Dermis blood vessel endothelial cell (primary cell): ENCODE measurements around the gene LARGE1. TPM values are rescaled to one million over a fixed set of nuclear protein-coding genes. Genes with fewer than 3 reads are reported as not detected.

ENCODE experiments used
- DNase-seq: peaks from one replicate; pipeline ENCODE4 v3.0.0; 2010
- total RNA-seq: library from RNA; depleted of rRNA; stranded (reverse); fragments of >200 nt; gene quantifications from 2 replicates; pipeline ENCODE4 v1.2.3, GENCODE V29; 2014

Gene LARGE1
- total RNA-seq, 1 donor from 2014 or later = 14.0 TPM

- no peak for DNase-seq
Observed at GRCh38 chr22:33656808-33657628, 263.3 kb downstream of the LARGE1 start.

- no peak for DNase-seq
Observed at GRCh38 chr22:33654173-33654895, 265.9 kb downstream of the LARGE1 start.

- no peak for DNase-seq
Observed at GRCh38 chr22:33653532-33654063, 266.7 kb downstream of the LARGE1 start.

DNA sequence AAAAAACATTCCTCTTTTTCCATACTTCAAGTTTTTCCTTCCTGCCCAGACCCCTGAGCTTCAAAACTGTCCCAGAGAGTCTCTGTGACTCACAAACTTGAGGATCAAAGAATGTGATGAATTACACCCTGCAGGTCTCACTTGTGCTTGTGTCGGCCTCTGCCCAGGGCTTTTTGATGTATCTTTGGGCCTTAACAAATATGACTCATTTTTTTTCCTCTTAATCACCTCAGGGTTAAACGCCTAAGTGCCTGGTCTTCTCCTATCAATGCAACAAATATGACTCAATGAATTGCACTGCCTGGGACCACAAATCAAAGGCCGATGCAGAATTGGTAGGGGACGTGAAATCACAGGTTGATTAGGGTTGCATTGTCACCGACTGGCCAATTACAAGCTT is 267.7 kb downstream of the LARGE1 start:
- DNase-seq = no peak

DNA sequence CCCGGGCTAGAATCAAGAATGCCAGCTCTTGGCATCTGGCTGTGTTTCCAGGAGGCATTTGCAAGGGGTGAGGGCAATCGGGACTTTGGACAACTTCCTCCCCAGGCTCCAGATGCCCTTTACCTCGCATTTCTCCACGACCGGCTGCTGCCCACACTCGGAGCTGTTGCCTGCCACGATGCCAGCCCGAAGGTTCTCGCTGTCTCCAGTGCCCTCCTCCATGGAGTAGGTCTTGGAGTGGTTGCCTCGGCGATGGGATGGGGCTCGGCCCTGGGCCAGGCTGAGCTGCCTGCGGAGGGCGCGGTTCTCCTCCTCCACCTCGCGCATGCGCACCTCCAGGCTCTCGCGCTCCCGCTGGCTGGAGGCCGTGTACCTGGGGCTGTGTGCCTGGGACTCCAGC is 270.0 kb downstream of the LARGE1 start:
- no peak for DNase-seq

- DNase-seq = no peak
Observed at GRCh38 chr22:33648478-33648877, 271.8 kb downstream of the LARGE1 start.

DNA sequence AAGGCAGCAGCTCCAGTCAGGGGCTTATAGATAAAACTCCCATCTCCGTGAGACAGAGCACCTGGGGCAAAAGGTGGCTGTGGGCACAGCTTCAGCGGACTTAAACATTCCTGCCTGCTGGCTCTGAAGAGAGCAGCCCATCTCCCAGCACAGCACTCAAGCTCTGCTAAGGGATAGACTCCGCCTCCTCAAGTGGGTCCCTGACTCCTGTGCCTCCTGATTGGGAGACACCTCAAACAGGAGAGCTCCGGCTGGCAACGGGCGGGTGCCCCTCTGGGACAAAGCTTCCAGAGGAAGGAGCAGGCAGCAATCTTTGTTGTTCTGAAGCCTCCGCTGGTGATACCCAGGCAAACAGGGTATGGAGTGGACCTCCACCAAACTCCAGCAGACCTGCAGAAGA is 279.4 kb downstream of the LARGE1 start:
- DNase-seq = no peak

DNA sequence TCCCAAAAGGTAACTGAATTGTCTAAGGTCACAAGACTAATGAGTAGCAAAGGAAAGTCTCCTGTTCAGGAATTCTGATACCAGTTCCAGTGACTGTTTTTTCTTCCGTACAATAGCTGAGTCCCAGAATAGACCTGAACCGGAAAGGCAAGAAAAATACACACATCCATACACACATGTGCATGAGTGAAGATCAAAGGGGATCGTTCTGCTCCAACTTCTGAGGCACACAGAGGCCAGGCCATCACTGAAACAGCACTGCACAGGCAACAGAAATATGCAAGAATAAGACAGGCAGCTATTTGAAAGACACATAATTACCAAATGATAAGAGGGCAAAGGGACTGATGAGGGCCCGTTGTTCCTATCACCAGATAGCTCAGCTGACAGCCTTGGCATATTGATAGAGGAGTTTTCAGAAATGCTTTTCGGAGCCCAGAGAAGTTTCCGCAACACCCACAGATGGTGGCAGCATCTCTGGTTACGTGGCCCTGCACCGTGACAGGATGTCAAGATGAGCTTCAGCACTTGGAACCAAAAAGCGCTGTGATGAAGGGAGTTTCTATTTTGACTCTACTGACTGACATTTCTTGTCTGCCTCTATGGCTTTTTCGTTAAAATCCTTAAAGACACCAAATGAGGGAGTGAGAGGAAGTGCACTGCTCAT is 280.6 kb downstream of the LARGE1 start:
- DNase-seq = no peak

DNA sequence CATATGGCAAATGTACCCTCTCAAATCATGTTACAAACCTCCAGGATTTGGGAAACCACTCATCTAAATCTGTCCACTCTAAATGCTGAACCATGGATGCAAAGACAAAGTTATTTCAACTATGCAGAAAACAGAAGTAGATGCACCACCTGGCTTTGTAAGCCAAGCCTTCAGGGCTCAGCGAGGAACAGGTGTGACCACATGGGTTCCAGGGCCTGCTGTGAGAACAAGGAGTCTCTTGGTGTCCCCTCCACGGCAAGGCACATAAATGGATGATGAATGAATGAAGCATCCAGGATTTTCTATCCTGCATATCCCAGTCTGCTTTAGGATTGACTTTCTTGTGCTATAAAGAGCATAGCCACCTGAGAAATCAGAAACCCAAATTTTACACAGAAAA is 284.5 kb downstream of the LARGE1 start:
- no peak for DNase-seq

GRCh38 chr22:33631777-33632176 is 288.5 kb downstream of the LARGE1 start:
- no peak for DNase-seq

GRCh38 chr22:33625959-33626358 is 294.3 kb downstream of the LARGE1 start:
- no peak for DNase-seq

DNA sequence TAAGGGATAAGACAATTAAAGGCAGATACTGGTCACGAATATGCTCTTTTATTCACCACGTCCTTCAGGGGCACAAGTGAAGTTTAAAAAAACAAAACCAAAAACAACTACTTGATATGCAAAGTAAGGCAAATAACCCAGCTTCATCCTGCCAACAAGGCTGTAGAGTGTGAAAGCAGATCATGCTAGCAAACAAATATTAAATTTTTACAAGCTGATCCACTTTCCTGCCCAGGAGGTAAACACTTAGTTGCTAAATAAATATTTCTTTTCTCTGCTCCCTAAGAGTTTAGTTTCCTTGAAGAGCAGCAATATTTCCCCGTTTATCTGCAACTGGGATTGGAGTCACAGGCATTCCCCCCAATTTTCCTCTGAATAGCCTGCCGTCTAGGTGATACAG is 300.2 kb downstream of the LARGE1 start:
- no peak for DNase-seq

DNA sequence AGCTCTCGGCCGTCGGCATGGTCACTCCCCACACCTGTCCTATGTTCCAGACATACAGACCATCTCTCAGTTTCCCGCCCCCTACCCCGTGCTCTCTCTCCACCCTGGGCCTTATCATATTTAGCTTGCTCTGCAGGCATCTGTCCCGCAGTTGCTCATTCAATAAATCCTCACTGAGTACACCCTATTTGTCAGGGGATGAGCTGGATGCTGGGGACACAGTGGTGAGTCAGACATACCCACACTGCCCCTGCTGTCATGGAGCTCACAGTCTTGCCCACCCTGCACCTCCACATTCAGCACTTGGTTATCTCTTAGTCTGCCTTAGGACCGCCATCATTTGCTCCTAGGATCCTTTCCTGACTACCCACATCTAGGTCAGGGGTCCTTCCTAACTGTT is 313.8 kb downstream of the LARGE1 start:
- no peak for DNase-seq

DNA sequence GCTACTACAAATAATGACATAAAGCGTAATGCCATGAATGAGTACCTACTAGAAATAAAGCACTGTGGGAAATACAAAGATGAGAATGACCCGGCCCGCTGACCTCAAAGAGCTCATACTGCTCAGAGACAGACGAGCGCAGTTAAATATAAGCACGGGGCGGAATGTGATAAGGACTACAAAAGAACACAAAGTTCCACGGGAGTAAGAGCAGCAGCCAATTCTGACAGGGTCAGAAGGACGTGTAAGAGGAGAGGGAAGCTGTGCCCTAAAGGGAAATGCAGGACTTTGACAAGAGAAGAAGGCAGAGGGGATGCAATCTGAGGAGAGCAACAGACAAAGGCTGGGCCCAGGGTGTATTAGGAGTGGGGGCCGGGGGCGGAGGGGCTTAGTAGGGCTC is 314.6 kb downstream of the LARGE1 start:
- DNase-seq = no peak

DNA sequence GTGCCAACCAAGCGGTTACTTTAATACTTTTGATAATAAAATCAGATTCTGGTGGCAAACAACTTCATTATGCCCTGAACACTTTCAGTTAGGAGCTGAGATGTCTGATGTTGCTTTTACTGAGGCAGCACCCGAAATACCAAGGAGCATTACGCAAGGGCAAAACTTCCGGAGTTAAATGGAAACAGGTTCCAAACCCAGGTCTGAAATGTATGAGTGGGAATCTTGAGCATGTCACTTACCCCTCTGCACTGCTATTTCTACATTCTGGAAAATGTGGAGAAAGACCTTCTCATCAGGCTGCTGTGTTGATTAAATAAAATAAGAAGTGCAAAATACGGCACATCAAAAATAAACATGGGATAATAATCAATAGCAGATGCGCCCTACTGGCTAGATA is 315.1 kb downstream of the LARGE1 start:
- no peak for DNase-seq

GRCh38 chr22:33601062-33601461 is 319.2 kb downstream of the LARGE1 start:
- no peak for DNase-seq

DNA sequence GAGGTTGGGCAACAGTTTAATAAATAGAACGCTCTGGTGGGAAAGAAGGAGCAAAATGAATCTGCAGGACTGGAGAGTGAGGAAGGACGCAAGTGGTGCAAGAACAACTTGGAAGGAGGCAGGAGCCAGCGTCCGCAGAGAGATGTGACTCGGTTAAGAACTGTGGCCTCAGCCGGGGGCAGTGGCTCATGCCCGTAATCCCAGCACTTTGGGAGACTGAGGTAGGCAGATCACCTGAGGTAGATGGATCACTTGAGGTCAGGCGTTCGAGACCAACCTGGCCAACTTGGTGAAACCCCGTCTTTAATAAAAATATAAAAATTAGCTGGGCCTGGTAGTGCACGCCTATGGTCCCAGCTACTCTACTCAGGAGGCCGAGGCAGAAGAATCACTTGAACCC is 319.7 kb downstream of the LARGE1 start:
- no peak for DNase-seq

DNA sequence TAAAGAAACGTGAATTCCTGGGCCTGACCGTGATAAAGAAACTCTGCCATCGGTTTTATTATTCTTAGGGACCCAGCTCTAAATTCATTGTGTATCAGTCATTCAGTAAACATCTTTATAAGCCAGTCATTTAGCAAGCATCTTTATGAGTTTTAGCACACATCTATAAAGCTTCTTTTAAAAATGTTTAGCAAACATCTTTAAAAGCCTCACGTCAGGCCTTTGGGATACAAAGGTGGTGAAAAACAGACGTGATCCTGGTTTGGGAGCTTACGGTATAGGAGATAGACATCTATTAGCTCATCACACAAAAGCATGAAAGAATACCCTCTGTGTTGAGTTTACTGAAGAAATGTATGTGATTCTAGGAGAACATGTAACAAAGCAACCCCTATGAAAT is 320.2 kb downstream of the LARGE1 start:
- no peak for DNase-seq

DNA sequence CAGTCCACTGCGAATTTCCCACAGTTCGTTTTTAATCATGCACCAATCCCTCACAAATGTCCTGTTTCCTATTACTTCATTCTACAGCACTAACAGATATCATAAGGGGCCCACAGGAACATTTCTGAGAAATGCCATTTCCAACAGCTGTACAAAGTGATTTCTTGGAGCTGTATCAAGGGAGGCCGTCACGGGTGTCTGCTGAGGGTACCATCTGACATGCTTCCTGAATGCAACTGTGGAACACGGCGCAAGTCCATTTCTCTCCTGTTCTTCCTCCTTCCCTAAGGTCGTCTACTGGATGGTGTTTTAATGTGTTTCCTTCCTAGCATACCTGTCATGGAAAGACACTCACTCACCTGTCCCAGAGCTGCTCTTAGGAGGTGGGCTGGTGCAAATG is 320.7 kb downstream of the LARGE1 start:
- DNase-seq = no peak

DNA sequence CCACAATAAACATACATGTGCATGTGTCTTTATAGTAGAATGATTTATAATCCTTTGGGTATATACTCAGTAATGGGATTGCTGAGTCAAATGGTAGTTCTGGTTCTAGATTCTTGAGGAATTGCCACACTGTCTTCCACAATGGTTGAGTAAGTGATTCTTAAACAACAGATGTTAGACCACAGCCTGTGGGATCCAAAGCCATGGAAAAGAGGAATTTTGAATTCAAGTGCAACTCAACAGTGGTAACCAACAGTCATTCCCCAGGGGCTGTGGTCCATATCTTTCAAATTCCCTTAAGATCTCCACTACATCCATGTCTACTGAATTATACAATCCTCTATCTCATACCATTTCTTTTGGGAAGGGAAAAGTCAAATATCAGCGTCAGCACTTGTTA is 321.5 kb downstream of the LARGE1 start:
- no peak for DNase-seq

- DNase-seq = no peak
Observed at GRCh38 chr22:33597274-33597985, 322.8 kb downstream of the LARGE1 start.

DNA sequence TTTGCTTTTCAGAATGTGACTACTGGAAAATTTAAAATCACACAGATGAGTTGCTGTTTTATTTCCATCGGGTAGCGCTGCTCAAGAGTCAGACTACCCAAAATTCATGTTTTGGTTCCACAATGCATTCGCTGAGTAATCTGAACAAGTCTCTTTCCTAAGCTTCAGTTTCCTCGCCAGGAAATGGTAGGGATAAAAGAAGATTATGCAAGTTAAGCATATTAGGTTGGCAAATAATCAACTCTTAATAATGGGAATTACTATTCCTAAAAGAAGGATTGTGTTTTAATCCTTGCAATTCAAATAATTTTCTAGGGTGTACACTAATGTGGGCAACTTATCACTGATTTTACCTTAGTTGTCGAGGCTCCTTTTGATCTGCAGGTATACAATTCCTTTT is 326.5 kb downstream of the LARGE1 start:
- no peak for DNase-seq

DNA sequence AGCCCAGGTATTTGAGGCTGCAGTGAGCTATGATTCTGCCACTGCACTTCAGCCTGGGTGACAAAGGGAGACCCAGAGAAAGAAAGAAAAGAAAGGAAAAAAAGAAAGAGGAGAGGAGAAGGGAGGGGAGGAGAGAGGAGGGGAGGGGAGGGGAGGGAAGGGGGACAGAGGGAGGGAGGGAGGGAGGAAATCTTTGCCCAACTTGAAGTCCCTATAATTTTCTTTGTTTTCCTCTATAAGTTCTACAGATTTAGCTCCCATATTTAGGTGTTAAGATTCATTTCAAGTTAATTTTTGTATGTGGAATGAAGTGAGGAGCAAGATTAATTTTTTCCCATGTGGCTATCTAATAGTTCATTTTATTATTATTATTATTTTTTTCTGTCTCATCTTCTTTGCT is 328.3 kb downstream of the LARGE1 start:
- DNase-seq = no peak
